Measurements from ENCODE around the gene CYBA.

The CYBA gene

DNA sequence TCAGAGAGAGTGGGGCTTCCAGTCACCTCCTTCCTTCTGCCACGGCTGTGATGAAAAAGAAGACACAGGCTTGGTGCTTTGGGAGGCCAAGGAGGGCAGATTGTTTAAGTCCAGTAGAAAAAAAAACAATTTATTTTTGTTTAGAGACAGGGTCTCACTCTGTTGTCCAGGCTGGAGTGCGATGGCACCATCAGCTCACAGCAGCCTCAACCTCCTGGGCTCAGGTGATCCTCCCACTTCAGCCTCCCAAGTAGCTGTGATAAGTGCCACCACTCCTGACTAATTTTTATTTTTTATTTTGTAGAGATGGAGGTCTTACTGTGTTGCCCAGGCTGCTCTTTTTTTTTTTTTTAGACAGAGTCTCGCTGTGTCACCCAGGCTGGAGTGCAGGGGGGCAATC, 14.7 kb upstream of the CYBA start:
- H3K27ac ChIP-seq = no peak overlapping the region
- H3K4me3 ChIP-seq = no peak overlapping the region

DNA sequence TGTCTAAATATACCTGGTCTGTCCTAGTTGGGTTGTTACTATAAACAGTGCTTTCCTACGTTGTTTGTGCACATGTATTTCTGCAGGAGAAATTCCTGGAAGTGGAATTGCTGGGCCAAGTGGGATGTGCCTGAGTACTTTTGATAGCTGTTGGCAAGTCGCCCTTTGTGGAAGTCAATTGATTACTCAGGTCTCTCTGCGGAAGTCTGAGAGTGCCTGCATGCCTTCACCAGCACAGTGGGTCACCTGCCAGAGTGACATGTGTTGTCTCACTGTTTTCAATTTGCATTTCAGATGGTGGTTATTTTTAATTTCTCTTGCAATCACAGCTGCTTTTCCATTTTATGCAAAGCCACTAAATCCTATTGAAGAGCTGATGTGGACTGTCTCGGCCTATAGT, 14.3 kb upstream of the CYBA start:
- Histone ChIP-seq H3K27ac (no peak overlapping the region), H3K4me3 (no peak overlapping the region)

DNA sequence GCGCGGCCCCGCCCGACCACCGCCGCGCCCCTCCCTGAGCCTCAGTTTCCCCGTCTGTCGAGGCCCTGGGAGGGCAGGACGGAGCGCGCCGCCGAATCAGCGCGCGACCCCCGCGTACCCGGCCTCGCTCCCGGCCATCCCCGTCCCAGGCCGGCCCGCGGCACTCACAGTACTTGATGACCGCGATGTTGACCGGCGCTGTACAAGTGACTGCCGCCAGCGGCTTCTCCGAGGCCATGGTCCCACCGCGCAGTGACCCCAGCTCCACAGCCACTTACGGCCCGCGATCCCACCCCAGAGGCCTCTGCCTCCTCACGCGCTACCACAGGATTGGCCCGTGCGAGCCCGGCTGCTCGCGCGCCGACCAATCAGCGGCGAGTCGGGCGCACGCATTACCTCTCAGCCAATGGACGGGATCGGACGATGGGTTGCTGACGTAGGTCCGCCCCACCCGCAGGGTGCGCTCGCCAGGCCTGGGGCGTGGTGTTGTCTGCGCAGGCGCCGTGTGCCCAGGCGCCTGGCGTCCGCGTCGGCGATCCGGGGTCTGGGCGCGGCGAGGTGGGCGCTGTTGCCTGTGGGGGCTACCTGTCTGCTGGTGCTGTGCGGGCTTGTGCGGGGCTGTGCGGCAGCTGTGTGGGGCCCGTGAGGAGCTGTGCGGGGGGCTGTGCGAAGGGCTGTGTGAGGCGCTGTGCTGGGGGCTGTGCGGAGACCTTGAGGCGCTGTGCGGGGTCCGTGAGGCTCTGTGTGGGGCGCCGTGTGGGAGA, 12.2 kb upstream of the CYBA start, which contains the start of gene MVD:
Gene MVD, minus strand, starts transcription at position 249 of the 764 bp plus-strand sequence. Its CDS starts 11 bp downstream, at position 238.
- H3K4me3 ChIP-seq = peak within 1 kb of the TSS; percentile 55 to 94 (median 79)

DNA sequence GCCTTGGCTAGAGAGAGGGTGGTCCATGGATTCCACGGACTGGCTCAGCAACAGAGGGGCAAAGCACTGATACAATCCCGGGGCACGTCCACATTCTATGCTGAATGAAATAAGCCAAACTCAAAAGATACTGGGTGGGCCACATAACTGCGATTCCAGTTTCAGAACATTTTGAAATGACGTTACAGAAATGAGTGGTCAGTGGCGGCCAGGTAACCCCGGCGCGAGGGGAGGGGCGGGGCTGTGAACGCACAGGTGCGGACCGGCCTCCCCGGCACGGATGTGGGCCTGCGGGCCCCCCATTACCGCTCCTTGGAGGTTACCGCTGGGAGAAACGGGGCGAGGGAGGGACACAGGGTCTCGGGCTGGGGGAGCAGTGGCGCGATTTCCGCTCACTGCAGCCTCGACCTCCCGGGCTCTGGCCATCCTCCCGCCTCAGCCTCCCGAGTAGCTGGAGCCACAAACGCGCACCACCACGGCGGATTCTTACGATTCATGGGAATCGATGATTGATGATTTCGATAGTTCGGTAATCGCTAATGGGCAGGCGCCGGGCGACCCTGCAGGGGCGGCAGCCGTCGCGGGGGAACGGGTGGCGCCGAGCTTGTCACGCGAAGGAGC, 11.5 kb upstream of the CYBA start:
- H3K27ac ChIP-seq = peak overlapping the region; percentile 52 to 96 (median 90)
- H3K4me3 ChIP-seq = peak overlapping the region; percentile 55 to 94 (median 79)

More for the DNA sequence above, 12.2 kb upstream of the CYBA start, which contains the start of gene MVD:
- H3K27ac ChIP-seq = peak within 1 kb of the TSS; percentile 52 to 96 (median 91)

DNA sequence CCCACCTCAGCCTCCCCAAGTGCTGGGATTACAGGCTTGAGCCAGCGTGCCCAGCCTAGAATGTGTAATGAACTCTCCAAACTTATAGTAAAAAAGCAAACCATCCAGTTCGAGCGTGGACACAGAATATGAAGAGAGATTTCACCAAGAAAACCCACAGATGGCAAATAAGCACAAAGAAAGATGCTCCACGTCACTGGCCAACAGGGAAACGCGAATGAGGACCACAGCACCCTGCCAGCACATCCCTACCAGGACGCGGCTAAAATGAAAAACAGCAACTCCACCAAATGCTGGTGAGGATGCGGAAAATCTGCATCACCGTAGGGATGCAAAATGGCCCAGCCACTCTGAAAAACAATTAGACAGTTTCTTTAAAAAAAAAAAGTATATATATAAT, 10.6 kb upstream of the CYBA start:
- H3K4me3 ChIP-seq = no peak overlapping the region
- no peak overlapping the region for H3K27ac ChIP-seq

DNA sequence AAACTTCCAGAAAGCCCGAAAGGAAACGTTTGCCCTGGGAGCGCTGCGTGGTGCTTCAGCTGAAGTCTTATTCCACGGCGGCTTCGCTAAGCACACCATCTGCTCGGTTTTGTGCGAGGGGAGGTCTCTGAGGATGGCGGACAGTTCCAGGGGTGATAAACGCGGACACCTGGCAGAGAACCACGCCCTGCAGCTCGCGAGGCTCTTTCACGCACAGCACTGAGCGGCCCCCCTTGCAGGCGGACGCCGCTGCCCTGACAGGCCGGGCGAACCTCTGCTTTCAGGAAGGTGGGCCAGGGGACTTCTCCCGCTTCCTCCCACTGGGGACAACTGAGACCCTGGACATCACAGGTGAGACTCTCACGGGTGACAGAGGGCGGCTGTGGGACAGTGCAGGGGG, 8.3 kb upstream of the CYBA start:
- no peak overlapping the region for H3K4me3 ChIP-seq
- H3K27ac ChIP-seq = no peak overlapping the region

DNA sequence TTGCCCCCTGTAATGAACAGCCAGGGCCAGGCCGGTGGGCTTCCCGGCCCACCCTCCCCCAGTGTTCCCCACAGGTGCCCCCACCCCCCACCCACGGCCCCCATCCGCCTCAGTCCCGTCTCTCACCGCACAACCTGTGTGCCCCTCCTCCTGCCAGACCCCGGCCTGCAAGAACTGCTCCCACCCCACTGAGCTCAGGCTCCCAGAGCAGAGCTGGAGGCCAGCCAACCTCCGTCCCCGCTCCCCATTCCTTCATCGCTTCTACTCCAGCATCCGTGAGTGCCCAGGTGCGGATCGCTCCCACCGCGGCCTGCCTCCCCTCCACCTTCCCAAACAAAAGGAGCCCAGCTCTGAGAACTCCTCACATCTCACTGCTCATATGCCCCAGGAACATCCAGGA, 7.9 kb upstream of the CYBA start:
- Histone ChIP-seq H3K27ac (no peak overlapping the region), H3K4me3 (no peak overlapping the region)

DNA sequence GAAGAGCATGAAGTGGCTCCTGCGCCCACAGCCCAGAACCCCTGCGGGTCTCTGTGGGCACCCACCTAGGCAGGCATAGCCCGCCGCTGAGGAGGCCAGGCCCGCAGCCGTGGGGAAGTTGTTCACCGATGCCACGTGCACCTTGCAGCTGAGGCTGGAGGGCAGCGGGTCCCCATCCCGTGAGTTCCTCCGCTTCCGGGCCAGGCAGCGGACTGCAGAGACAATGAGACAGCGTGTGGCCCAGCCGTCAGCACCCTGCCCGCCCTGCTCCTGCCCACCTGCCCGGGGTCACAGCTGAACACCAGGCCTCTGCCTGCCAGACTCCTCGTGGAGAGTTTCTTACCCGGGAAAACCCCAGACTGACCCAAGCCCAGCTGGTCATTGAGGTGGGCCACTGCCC, 6.5 kb upstream of the CYBA start:
- no peak overlapping the region for H3K4me3 ChIP-seq
- H3K27ac ChIP-seq = no peak overlapping the region

DNA sequence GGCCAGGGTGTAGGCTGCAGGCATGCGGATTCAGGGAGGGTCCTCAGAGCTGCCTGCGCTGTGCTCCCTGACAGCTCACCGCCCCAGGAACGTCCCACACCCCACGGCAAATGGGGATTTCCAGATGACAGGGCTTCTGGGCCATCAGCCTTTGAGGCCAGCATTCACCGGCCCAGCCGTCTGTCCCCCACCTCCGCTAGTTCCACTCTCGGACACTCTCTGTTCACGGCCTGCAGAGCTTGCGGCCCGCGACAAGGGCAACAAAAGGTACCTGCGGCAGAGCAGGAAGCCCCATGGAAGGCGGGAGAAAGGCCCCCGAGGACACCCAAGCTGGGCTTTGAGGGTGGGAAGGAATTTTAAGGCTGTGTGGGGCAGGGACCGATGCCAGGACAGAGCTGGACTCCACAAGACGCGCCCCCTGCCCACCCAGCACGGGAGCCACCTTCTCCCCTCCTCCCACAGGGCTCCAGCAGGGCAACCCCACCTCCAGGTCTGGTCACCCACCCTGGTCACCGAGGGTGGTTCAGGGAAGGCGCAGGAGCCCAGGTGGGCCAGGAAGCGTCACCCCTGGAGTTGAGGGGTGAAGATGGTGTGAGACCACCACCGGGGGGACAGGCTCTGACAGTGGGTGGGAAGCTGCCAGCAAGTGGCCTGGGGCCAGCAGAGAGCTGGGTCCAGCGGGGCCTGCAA, 5.6 kb upstream of the CYBA start:
- Histone ChIP-seq H3K27ac (no peak overlapping the region), H3K4me3 (no peak overlapping the region)

DNA sequence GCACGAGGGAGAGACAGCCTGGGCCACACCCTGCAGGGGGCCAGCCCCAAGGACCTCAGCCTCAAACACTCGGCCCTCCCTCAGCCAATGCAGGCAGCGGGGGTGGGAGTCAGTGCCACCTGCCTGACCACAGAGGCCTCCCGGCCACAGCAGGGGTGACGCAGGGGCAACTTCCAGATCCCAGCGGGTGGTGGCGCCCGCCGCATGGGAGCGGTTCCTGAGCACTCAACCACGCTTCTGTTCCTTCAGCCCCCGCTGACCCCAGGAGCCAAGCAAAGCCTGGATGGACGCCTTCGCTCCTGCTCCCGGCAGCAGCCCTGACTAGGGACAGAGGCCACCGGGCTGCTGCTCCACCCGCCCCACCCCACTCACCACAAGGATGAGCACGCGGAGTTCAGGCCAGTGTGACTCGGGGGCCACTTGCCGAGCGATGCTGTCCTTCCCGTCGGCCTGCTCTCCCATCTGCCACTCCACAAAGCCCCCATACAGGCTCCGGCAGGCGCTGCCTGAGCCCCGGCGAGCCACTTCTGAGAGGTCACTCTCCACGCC, 5.0 kb upstream of the CYBA start:
- Histone ChIP-seq H3K27ac (no peak overlapping the region), H3K4me3 (no peak overlapping the region)

DNA sequence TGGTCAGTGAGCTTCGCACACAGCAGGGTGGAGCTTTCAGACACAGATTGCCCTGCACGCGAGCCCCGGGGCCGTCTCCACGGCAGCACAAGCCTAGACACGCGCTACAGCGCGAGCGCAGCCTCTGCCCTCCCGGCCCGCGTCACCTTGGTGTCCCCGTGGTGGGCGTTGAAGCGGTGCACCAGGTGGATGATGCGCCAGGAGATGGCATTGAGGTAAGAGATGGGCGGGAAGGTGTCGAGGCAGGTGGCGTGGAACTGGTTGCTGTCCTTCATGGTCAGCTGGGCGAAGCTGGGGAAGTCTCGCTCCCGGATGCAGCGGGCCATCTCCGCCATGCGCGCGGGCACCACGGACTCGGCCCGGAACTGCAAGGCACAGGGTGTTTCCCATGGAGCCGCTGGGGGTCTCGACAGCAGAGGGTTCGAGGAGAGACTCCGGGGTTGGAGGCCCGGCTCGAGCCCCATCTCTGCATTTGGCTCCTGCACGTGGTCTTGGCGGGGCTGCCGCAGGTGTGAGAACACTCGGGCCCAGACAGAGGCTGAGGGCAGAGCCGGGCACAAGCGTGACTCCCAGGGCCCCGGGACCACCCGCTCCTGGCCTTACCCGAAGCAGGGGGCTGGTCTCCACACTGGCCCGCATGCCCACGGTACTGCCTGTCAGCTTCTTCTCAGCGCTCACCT, 4.3 kb upstream of the CYBA start:
- no peak overlapping the region for H3K4me3 ChIP-seq
- H3K27ac ChIP-seq = no peak overlapping the region

DNA sequence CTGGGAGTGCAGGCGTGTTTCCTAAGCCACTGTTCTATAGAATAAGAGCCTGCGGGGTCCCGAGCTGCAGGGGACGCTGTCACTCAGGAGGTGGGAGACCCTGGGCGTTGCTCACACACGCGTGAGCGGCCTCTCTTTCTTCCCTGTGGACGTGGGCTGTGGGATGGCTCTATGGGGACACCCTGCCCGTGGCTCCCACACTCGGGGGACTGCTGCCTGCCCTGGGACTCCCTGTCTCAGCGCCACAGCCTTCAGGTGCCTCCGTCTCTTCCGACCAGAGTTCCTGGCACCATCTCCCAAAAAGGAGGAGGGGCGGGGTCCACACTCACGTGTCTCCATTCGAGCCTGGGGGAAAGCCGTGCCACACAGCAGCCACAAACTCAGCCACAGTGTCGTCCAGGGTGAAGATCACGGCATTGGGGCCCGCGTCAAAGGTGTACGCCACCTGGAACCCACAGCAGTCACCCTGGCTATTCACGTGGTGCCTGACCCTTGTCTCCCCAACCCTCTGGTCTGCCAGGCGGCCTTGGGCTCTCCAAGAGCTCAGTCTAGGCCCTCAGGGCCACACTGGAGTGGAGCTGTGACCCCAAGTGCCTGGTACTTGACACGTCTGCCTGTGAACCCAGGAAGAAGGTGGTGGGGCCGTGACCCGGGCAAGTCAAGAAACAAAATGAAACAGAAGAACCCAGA, 3.7 kb upstream of the CYBA start:
- no peak overlapping the region for H3K4me3 ChIP-seq
- H3K27ac ChIP-seq = no peak overlapping the region

DNA sequence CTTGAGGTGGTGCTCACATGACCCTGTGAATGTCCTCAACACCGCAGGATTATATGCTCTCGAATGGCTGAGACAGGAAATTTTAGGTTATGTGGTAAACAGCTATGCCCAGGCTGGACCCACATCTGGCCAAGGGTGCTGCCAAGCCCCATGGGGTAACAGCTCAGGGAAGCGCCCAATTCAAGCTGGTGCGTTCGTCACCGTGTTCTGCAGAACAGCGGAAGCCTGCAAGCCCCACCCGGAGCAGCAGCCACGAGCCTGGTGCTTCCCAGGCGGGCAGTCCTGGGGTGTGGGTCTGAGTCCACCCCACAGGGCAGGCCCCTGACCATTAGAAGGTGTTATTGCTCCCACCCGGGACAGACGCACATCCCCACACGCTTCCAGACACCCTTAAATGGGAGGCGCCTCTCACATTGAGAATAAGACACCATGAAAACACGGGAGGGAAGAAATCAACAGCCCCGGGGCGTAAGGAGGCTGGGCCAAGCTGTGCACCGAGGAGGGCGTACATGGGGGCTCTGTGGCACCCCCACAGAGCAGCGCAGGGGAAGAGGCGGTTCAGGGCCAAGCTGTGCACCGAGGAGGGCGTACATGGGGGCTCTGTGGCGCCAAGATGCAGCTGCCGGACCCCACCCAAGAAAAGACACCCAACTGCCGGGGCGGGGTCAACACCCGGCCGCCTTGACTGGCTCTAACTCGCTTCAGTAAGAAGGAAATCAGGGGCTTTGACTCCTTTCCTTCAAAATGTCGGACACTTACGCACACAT, 2.9 kb upstream of the CYBA start:
- Histone ChIP-seq H3K4me3 (no peak overlapping the region), H3K27ac (no peak overlapping the region)

DNA sequence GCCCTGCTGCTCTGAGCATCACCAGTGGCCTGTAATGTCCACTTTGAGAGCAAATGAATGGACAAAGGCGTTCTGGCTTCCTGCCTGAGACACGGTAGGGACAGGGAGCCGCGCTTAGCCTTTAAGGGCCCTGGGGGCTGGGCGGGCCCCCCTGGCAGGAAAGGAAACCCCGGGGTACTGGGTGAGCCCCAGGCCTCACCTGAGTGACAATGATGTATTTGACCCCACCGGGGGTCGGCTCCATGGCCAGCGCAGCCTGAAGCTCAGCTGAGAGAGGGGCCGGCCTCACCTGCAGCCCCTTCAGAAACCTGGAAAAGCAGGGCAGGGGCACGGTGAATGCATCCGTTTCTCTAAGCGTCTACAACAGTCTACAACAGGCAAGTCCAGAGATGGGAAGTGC, 2.2 kb upstream of the CYBA start:
- Histone ChIP-seq H3K27ac (no peak overlapping the region), H3K4me3 (no peak overlapping the region)

DNA sequence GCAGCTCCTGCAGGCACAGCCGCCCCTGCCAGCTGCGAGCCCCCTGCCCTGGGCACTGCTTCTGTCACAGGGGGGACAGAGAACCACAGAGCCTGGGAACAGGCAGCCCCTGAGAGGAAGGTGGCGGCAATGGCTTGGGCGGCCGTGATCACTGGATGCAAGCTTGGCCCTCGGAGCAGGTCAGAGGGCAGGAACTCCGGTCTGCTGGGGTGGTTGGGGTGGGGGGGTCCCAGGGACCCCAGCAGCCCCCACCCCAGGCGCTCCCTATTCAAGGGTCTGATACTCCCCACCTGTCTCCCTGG, 1.9 kb upstream of the CYBA start:
- H3K27ac ChIP-seq = peak overlapping the region in 1 of 21 experiments; percentile 86
- H3K4me3 ChIP-seq = no peak overlapping the region

DNA sequence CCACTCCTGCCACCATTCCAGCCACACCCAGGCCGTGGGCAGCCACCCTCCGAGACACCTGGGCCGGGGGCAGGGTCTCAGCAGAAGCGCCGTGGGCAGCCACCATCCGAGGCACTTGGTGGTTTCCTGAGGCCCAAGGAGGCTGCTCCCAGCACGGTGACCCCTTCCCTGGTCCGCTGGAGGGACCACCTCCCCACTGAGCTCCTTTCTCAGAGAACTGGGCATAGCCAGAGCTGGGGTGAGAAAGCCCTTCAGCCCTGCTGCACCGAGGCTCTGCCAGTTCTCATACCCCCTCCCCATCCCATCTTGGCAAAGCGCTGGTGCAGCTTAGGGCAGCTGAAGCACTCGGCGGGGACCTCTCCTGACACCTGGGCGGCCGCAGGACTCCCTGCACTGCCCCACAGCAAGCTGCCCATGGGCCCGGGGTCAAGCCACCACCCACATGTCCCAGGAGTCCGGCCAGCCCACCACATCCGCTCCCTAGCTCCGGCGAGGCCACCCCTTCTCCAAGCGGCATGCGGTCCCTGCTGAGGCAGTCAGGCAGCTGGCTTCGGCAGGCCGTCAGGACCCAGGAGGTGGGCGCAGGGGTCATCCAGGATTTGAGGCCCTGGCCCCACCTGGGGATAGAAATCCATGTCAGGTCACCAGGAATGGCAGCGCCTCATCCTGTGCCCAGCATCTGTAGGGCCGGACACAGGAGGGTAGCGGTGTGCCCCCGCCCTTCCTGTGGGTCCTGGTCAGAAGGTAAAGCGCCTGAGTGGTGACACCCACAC, 1.3 kb upstream of the CYBA start:
- peak overlapping the region in 16 of 21 experiments; percentile 32 to 97 (median 86) for H3K27ac ChIP-seq

DNA sequence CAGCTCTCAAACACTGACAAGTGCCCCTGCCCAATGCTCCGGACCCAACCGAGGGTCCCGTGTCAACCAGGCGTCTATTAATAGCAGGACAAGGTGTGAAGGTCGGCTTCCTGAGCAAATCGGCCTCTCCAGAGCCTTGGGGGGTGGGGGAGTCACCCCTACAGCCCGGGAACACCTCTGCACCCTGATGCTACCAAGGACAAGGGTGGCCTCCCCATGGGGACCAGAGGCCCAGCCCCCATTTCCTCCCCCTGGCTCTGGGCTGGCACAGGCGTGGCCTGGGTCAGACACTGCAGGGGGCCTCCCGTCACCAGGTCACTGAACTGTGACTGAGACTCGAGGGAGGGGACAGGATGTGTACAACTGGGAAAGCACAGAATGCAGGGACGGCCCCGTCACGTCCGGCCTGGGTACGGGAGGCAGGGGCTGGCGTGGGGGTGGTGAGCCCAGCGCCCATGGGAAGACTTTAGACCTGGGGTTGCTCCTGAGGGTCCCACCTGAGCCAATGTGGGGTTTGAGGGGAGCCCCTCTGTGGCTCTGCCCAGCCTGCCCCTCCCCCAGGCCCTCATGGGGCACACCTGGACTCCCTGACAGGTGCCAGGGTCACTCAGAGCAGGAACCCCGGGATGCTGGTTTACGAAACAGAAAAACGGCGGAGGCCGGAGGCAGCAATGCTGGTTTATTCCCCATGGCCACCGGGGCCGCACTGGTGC, 579 bp upstream of the CYBA start:
- H3K4me3 ChIP-seq = peak overlapping the region; percentile 45 to 93 (median 80)
- peak overlapping the region in 20 of 21 experiments; percentile 53 to 97 (median 83) for H3K27ac ChIP-seq

More for the DNA sequence above, 1.3 kb upstream of the CYBA start:
- H3K4me3 ChIP-seq = no peak overlapping the region
